Activated CD8-positive, alpha-beta memory T cell treated with anti-CD3 and anti-CD28 coated beads for 36 hours (primary cell): ENCODE data around the gene EZR. TPM values are rescaled to one million over a fixed set of nuclear protein-coding genes. Genes with fewer than 3 reads are reported as not detected.
"Not testable (repeated sequence)": the region's sequence is repeated elsewhere in the genome, so short reads cannot be mapped to it uniquely, and the experiment has no call there.

Experiments
- CTCF ChIA-PET: fragments of 350-600 bp; sonication (Branson Sonifier 250); formaldehyde crosslinking; loops from one replicate; lab custom pipeline; 2021; ENCODE audit warnings: antibody characterized with exemption; lab: Charles Lee
- POLR2A ChIA-PET: fragments of 350-600 bp; sonication (Branson Sonifier 250); formaldehyde crosslinking; loops from one replicate; lab custom pipeline; 2021; ENCODE audit warnings: antibody characterized with exemption; lab: Charles Lee
- total RNA-seq, 2 experiments: library from RNA; stranded (reverse); gene quantifications; one replicate each; pipeline ENCODE4 v1.2.3, GENCODE V29; 2021

EZR gene
- total RNA-seq, 2 experiments from 2014 or later = 260 to 266 TPM

- ChIA-PET POLR2A (no interaction called here), CTCF (interaction anchor here (0.6 kb wide), 3 partner anchors 43 to 954 kb away, joined by 3 read pairs; no protein-coding TSS in a partner anchor)
These were observed 7.8 kb upstream of the EZR start for GRCh38 chr6:158826819-158827501.

- POLR2A ChIA-PET = no interaction called here
- CTCF ChIA-PET = no interaction called here
These were observed 6.8 kb upstream of the EZR start for GRCh38 chr6:158825951-158826306.

GRCh38 chr6:158825038-158825950 lies 6.1 kb upstream of the EZR start:
- ChIA-PET POLR2A (interaction anchor here (0.6 kb wide), 1 partner anchor 11 kb away, joined by 7 read pairs; no protein-coding TSS in a partner anchor), CTCF (interaction anchor here (1.0 to 1.1 kb wide), 2 partner anchors 44 to 45 kb away, joined by 3 to 4 read pairs; no protein-coding TSS in a partner anchor)

- POLR2A ChIA-PET = not testable (repeated sequence)
- CTCF ChIA-PET = interaction anchor here (0.7 kb wide), 1 partner anchor 171 kb away, joined by 3 read pairs; no protein-coding TSS in a partner anchor
These were observed 4.4 kb upstream of the EZR start for GRCh38 chr6:158823616-158824015.

- ChIA-PET POLR2A (interaction anchor here (1.5 to 2.0 kb wide), 2 partner anchors 34 to 50 kb away, joined by 10 to 21 read pairs; no protein-coding TSS in a partner anchor), CTCF (interaction anchor here (0.8 to 1.2 kb wide), 3 partner anchors 8 to 24 kb away, joined by 3 read pairs; no protein-coding TSS in a partner anchor)
These were observed 932 bp upstream of the EZR start for GRCh38 chr6:158819977-158820622.

- POLR2A ChIA-PET = interaction anchor here (0.6 to 2.0 kb wide), 3 partner anchors 35 to 226 kb away, joined by 5 to 21 read pairs (median 10); partner anchors contain the start of gene TAGAP
- CTCF ChIA-PET = interaction anchor here (0.6 to 1.2 kb wide), 2 partner anchors 21 to 38 kb away, joined by 3 read pairs; no protein-coding TSS in a partner anchor
These were observed 471 bp downstream of the EZR start for GRCh38 chr6:158818581-158819212.

GRCh38 chr6:158817728-158818580 lies 1.2 kb downstream of the EZR start:
- ChIA-PET POLR2A (no interaction called here), CTCF (interaction anchor here (0.9 kb wide), 1 partner anchor 19 kb away, joined by 3 read pairs; no protein-coding TSS in a partner anchor)

- POLR2A ChIA-PET = interaction anchor here (0.6 kb wide), 1 partner anchor 42 kb away, joined by 5 read pairs; no protein-coding TSS in a partner anchor
- CTCF ChIA-PET = interaction anchor here (0.9 to 1.3 kb wide), 2 partner anchors 18 to 52 kb away, joined by 3 read pairs; no protein-coding TSS in a partner anchor
These were observed 2.1 kb downstream of the EZR start for GRCh38 chr6:158816803-158817727.

GRCh38 chr6:158816329-158816728 lies 2.8 kb downstream of the EZR start:
- ChIA-PET POLR2A (no interaction called here), CTCF (interaction anchor here (1.3 kb wide), 1 partner anchor 53 kb away, joined by 3 read pairs; no protein-coding TSS in a partner anchor)

GRCh38 chr6:158815907-158816306 lies 3.3 kb downstream of the EZR start:
- ChIA-PET POLR2A (no interaction called here), CTCF (interaction anchor here (1.3 kb wide), 1 partner anchor 53 kb away, joined by 3 read pairs; no protein-coding TSS in a partner anchor)

- CTCF ChIA-PET = interaction anchor here (1.2 kb wide), 1 partner anchor 54 kb away, joined by 3 read pairs; no protein-coding TSS in a partner anchor
- POLR2A ChIA-PET = no interaction called here
These were observed 3.8 kb downstream of the EZR start for GRCh38 chr6:158815379-158815724.

GRCh38 chr6:158813032-158813431 lies 6.1 kb downstream of the EZR start:
- POLR2A ChIA-PET = no interaction called here
- CTCF ChIA-PET = interaction anchor here (0.7 to 1.4 kb wide), 5 partner anchors 11 to 951 kb away, joined by 3 to 4 read pairs (median 3); no protein-coding TSS in a partner anchor

- POLR2A ChIA-PET = no interaction called here
- CTCF ChIA-PET = interaction anchor here (1.1 kb wide), 1 partner anchor 160 kb away, joined by 3 read pairs; no protein-coding TSS in a partner anchor
These were observed 6.6 kb downstream of the EZR start for GRCh38 chr6:158812611-158813010.

GRCh38 chr6:158810155-158811095 lies 8.7 kb downstream of the EZR start:
- ChIA-PET CTCF (no interaction called here), POLR2A (no interaction called here)
